ENCODE results near the gene MSL1. TPM values are rescaled to one million over a fixed set of nuclear protein-coding genes. Genes with fewer than 3 reads are reported as not detected.

The MSL1 gene
- total and polyA plus RNA-seq, 7 donors = 48.6 to 84.7 (median 67.8) TPM

- 73 to 84% (median 82%) methylated on average over 7 of the region's 7 CpGs for WGBS, 3 donors
- H3K4me1 ChIP-seq = peaks cover 56% of the 10 kb centered on the region
- no peaks in the 10 kb centered on the region for H3K27me3 ChIP-seq (ENCODE audit: insufficient read depth in 3 of 3, low read length in 2 of 3)
- H3K36me3 ChIP-seq (ENCODE audit: insufficient read depth in 1 of 2, low read depth in 1 of 2) = peaks cover 0 to 66% of the 10 kb centered on the region in 2 donors
- no peak overlapping the region for H3K27ac ChIP-seq
- DNase-seq = no peak
- TF ChIP-seq CTCF (IDR thresholded peaks at IDR 0.05) = no peak
- H3K4me3 ChIP-seq = no peak overlapping the region
- H3K9me3 ChIP-seq = no peaks in the 10 kb centered on the region
- ATAC-seq = no peak
- intact Hi-C loops (cut with DNase I) = loop anchor here in 1 of 2 donors (2.0 kb wide), 1 partner anchor 14 kb away; no protein-coding TSS in a partner anchor
These were observed 45.2 kb upstream of the MSL1 start for GRCh38 chr17:40076591-40076990.

GRCh38 chr17:40079545-40079944, 42.2 kb upstream of the MSL1 start:
- peaks cover 0 to 81% of the 10 kb centered on the region in 2 donors for H3K36me3 ChIP-seq (ENCODE audit: insufficient read depth in 1 of 2, low read depth in 1 of 2)
- intact Hi-C loops (cut with DNase I) = no loop called here
- H3K4me1 ChIP-seq = peaks cover 26% of the 10 kb centered on the region
- ATAC-seq (no peak), DNase-seq (no peak)
- H3K27me3 ChIP-seq (ENCODE audit: insufficient read depth in 3 of 3, low read length in 2 of 3) = no peaks in the 10 kb centered on the region
- H3K4me3 ChIP-seq = no peak overlapping the region
- H3K27ac ChIP-seq = no peak overlapping the region
- TF ChIP-seq CTCF (IDR thresholded peaks at IDR 0.05) = no peak
- WGBS, 3 donors = 52 to 91% (median 64%) methylated on average over 3 of the region's 3 CpGs
- no peaks in the 10 kb centered on the region for H3K9me3 ChIP-seq

- 90 to 95% (median 93%) methylated on average over 14 of the region's 14 CpGs for WGBS, 3 donors
- H3K27me3 ChIP-seq (ENCODE audit: insufficient read depth in 3 of 3, low read length in 2 of 3) = no peaks in the 10 kb centered on the region
- DNase-seq (no peak), ATAC-seq (no peak)
- H3K4me1 ChIP-seq = peaks cover 5% of the 10 kb centered on the region
- H3K9me3 ChIP-seq = no peaks in the 10 kb centered on the region
- no peak overlapping the region for H3K4me3 ChIP-seq
- no peak for TF ChIP-seq CTCF (IDR thresholded peaks at IDR 0.05)
- peak overlapping the region; percentile 16 for H3K27ac ChIP-seq
- H3K36me3 ChIP-seq (ENCODE audit: insufficient read depth in 1 of 2, low read depth in 1 of 2) = peaks cover 3 to 89% of the 10 kb centered on the region in 2 donors
- intact Hi-C loops (cut with DNase I) = no loop called here
These were observed 37.3 kb upstream of the MSL1 start for GRCh38 chr17:40084477-40084876.

- DNase-seq (peak; percentile 75 to 87), ATAC-seq (peak; percentile 58 to 75 (median 70))
- intact Hi-C loops (cut with DNase I) = loop anchor here in 1 of 2 donors (1.0 to 5.0 kb wide), 2 partner anchors 24 to 69 kb away; partner anchors contain the start of genes CSF3 and THRA
- H3K9me3 ChIP-seq = no peaks in the 10 kb centered on the region
- 35 to 56% (median 38%) methylated on average over 17 of the region's 17 CpGs for WGBS, 3 donors
- peak overlapping the region; percentile 61 for H3K27ac ChIP-seq
- H3K36me3 ChIP-seq (ENCODE audit: insufficient read depth in 1 of 2, low read depth in 1 of 2) = peaks cover 3 to 77% of the 10 kb centered on the region in 2 donors
- no peak overlapping the region for H3K4me3 ChIP-seq
- peak; percentile 91 for TF ChIP-seq CTCF (IDR thresholded peaks at IDR 0.05)
- peaks cover 12% of the 10 kb centered on the region for H3K4me1 ChIP-seq
- H3K27me3 ChIP-seq (ENCODE audit: insufficient read depth in 3 of 3, low read length in 2 of 3) = no peaks in the 10 kb centered on the region
These were observed 35.4 kb upstream of the MSL1 start for GRCh38 chr17:40086150-40087044.
